HG03159 (cell line): ENCODE results near the gene TXNL4A.
A peak's percentile ranks its signal among the peaks of the same experiment; 100 is the strongest.

Experiments used
- ATAC-seq: cut with Tn5 transposase; IDR thresholded peaks from one replicate; pipeline ENCODE4 v1.9.1; 2021; ENCODE audit warnings: mild to moderate bottlenecking, moderate library complexity; ENCODE audit not compliant: unreplicated experiment

Gene TXNL4A

GRCh38 chr18:79950515-79951341 is 37.6 kb downstream of the TXNL4A start:
- peak; percentile 31 for ATAC-seq

- no peak for ATAC-seq
Observed at GRCh38 chr18:79949697-79950487, 38.5 kb downstream of the TXNL4A start.

GRCh38 chr18:79948719-79949411 is 39.5 kb downstream of the TXNL4A start:
- ATAC-seq: no peak

GRCh38 chr18:79947881-79948610 is 40.3 kb downstream of the TXNL4A start:
- no peak for ATAC-seq

- no peak for ATAC-seq
Observed at GRCh38 chr18:79947054-79947755, 41.2 kb downstream of the TXNL4A start.

GRCh38 chr18:79945118-79946042 is 43.0 kb downstream of the TXNL4A start:
- no peak for ATAC-seq

- no peak for ATAC-seq
Observed at GRCh38 chr18:79944746-79945117, 43.6 kb downstream of the TXNL4A start.

GRCh38 chr18:79944126-79944731 is 44.1 kb downstream of the TXNL4A start:
- no peak for ATAC-seq

- ATAC-seq: no peak
Observed at GRCh38 chr18:79943608-79944125, 44.7 kb downstream of the TXNL4A start.

GRCh38 chr18:79942786-79943607 is 45.4 kb downstream of the TXNL4A start:
- ATAC-seq: no peak

- ATAC-seq: no peak
Observed at GRCh38 chr18:79942211-79942610, 46.2 kb downstream of the TXNL4A start.

- ATAC-seq: no peak
Observed at GRCh38 chr18:79941473-79942119, 46.8 kb downstream of the TXNL4A start.

GRCh38 chr18:79940814-79941472 is 47.4 kb downstream of the TXNL4A start:
- no peak for ATAC-seq

GRCh38 chr18:79940126-79940813 is 48.1 kb downstream of the TXNL4A start:
- ATAC-seq: no peak

- ATAC-seq: no peak
Observed at GRCh38 chr18:79939096-79939495, 49.3 kb downstream of the TXNL4A start.

- no peak for ATAC-seq
Observed at GRCh38 chr18:79938196-79938595, 50.2 kb downstream of the TXNL4A start.
